Glomerular endothelial cell (primary cell): ENCODE data around the gene LSS. TPM values are rescaled to one million over a fixed set of nuclear protein-coding genes. Genes with fewer than 3 reads are reported as not detected.

Source experiments
- DNase-seq: peaks from one replicate; pipeline ENCODE4 v3.0.0-alpha.2; 2011; ENCODE audit warnings: low read depth, low spot score; ENCODE audit errors: extremely low read depth
- total RNA-seq: library from RNA; depleted of rRNA; stranded (reverse); fragments of >200 nt; gene quantifications from 2 replicates; pipeline ENCODE4 v1.2.3, GENCODE V29; 2015

Gene LSS
- 91.5 and 136 TPM in 2 replicates for total RNA-seq

GRCh38 chr21:46228345-46229051, at the start of gene LSS:
Gene LSS (minus strand): TSS chr21:46228774. CDS start chr21:46228745, 29 bp downstream.
- DNase-seq: peak; percentile 64

DNA sequence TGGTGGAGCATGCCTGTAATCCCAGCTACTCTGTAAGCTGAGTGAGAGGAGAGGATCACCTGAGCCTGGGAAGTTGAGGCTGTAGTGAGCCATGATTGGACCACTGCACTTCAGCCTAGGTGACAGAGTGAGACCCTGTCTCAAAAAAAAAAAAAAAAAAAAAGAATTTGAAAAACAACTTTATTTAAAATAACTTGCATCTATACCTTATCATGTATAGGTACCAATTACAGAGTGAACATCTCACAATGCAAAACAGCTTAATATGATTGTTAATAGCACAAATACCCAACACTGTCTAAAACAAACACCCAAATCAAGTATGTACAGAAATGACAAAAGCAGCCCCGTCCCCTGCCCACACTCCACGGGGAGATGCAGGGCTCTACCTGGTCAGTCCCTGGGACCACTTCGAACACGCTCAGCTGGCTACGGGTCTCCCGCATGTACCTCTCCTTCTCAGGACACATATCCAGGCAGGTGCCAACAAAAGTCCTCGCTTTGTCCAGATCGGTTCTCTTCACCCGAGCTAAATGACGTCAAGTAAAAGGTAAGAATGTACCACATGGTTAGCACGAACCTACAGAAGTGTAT, 46.3 kb upstream of the LSS start:
- DNase-seq: no peak

DNA sequence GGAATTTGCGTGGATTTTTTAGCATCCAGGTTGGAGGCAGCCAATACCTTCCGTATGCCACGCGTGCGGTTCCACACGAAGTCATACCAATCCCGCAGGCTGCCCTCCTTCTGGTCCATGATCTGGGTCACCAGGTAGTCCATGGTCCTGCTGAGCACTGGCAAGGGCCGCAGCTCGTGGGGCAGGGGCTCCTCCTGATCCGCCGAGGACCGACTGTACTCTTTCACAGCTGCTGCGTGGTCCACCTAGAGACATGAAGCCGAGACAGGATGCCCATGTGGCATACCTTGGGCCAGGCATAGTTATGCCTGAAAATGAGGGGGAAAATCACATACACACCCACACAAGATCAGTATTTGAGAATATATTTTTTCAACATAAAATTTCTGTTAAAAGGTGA, 44.8 kb upstream of the LSS start:
- no peak for DNase-seq

- DNase-seq: no peak
Measured at GRCh38 chr21:46269466-46269865, 40.9 kb upstream of the LSS start.

DNA sequence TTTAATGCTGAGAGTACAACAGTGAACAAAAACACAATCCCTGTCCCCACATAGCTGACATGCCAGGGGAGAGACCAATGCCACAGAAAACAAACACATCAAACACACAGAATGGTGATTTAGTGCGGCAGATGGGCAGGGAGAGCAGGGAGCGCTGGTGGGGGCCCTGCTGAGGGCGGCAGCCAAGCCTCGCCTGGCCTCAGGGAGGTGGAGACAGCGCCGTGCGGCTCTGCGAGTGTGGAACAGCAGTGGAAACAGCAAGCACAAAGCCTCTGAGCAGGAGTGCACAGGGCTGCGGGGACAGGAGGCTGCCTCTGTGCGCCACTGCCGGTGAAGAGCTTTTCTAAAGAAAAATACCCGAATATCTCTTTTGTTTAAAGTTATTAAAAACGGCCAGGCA, 39.8 kb upstream of the LSS start:
- no peak for DNase-seq

GRCh38 chr21:46266946-46267345, 38.4 kb upstream of the LSS start:
- DNase-seq: no peak

- DNase-seq: no peak
Measured at GRCh38 chr21:46265736-46266525, 37.4 kb upstream of the LSS start.

DNA sequence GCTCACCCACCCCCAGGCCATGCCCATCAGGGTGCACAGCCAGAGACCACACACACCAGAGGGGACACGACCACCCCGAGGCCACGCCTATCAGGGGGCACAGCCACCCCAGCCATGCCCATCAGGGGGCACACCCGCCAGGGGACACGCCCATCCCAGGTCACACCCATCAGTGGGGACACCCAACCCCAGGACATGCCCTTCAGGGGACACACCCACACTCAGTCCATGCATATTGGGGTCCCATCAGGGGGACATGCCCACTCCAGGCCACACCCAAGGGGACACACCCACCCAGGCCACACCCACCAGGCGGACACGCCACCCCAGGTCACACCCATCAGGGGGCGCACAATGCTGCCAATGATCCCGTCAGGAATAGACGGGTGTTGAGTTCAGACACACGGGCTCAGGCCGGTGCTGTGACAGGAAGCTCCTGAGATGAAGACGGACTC, 36.1 kb upstream of the LSS start:
- DNase-seq: no peak

DNA sequence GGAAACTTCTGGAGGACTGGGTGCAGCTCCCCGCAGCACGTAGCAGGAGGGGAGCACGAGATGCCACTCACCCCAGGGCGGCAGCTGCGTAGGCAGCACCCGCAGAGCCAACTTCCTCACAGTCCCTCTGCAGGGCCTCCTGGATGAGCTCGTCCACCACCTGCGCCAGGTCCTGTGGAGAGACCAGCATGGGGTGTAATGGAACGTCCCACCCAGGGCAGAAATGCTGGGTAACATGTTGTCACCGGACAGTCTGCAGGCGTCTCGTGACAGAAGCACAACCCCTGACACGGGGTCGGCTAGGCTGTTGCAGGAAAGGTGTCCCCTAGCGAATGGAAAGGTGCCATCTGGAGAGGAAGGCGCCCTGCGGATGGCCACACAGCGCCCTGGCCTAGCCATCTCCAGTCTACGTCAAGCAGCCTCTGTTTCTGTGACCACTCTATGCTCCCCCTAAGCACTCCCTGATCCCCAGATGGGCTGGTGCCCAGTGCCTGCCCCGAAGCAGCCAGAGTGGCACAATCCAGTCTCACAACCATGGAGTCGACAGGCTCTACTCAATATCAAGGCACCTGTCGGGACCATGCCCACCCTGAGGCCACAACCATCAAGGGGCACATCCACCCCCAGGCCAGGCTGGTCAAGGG, 35.6 kb upstream of the LSS start:
- DNase-seq: no peak

DNA sequence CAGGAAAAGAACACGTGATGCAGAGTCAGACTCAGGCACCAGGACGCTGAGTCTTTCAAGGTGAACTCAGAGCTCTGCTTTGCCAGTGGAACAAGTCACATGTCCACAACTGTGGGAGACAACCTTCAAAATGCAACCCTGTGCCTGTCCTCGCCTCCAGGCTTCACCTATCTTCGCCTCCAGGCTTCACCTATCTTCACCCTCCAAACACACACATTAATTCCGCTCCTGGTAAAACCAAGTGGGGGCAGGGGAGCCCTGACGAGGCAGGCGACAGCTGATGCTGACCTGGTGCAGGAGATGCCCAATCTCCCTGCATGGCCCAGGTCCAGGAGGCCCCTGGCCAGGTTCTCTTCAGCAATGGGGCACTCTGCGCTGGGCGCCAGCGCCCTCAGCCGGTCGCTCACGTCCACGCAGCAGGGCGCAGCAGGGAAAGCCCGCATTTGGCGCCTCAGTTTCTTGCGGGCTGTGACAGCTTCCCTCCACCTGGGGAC, 28.0 kb upstream of the LSS start:
- DNase-seq: no peak

- no peak for DNase-seq
Measured at GRCh38 chr21:46255758-46256337, 27.3 kb upstream of the LSS start.

GRCh38 chr21:46255166-46255565, 26.6 kb upstream of the LSS start:
- no peak for DNase-seq

GRCh38 chr21:46254208-46254975, 25.8 kb upstream of the LSS start:
- DNase-seq: no peak

DNA sequence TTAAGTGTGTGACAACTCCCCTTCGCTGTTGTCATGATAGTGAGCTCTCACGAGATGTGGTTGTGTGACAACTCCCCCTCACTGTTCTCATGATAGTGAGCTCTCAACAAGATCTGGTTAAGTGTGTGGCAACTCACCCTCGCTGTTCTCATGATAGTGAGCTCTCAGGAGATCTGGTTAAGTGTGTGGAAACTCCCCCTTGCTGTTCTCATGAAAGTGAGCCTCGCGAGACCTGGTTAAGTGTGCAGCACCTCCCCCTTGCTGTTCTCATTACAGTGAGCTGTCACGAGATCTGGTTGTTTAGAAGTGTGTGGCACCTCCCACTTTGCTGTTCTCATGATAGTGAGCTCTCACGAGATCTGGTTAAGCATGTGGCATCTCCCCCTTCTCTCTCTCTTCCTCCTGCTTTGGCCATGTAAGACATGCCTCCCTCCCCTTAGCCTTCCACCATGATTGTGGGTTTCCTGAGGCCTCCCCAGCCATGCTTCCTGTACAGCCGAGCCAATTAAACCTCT, 25.1 kb upstream of the LSS start:
- DNase-seq: no peak

- DNase-seq: no peak
Measured at GRCh38 chr21:46252840-46253239, 24.3 kb upstream of the LSS start.

DNA sequence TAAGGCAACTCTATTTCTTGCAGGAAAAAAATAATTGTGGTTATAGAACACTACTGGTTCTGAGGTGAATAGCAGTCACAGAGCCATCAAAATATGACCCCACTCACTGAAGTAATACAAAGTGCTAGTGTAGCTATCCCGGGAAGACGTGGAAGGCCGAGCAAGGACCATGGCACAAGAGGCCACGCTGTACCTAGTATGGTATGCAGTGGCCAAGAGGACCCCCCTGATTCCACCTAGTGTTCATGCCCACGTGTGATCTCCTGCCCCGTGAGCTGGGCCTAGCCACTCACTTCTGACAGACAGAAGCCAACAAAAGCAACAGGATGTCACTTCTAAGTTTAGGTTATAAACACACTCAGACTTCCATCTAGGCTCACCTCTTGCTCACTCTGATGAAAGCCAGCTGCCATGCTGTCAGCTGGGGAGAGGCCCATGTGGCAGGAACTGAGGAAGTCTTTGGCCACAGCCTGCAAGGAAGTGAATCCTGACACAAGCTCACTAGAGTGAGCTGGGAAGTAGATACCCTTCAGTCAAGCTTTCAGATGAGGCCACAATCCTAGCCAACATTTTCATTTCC, 21.7 kb upstream of the LSS start:
- DNase-seq: no peak

DNA sequence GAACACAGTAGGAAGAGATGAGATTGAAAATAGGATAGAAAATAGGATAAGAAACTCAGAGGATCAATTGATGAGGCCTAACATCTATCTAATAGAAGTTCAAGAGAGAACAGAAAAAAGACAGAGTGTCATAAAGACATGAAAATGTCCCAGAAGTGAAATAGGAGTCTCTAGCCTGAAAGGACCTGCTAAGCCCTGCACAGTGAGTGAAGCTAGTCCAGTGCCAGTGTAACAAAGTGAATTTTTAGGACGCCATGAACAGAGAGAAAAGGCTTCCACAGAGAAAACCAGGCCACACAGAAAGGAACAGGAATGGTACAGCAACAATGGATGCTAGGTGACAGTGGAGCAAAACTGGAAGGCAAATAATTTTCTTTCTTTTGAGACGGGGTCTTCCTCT, 20.3 kb upstream of the LSS start:
- no peak for DNase-seq

- no peak for DNase-seq
Measured at GRCh38 chr21:46248422-46248782, 19.8 kb upstream of the LSS start.

GRCh38 chr21:46247699-46248421, 19.3 kb upstream of the LSS start:
- DNase-seq: no peak
